Motor neuron (in vitro differentiated cells): ENCODE data around the gene MYOM3. TPM values are rescaled to one million over a fixed set of nuclear protein-coding genes. Genes with fewer than 3 reads are reported as not detected.

ENCODE experiments used
- ATAC-seq, 8 experiments: fragments of 200-7000 bp; cut with Tn5 transposase; replicated peaks in 6 of 8; 2 replicates each; pipeline ENCODE4 v1.8.0; 2021; ENCODE audit warnings: mild to moderate bottlenecking in 8 of 8, moderate library complexity in 8 of 8
- H3K27ac ChIP-seq, 2 donors: fragments of 250-450 bp; sonication (Bioruptor Pico); 2 replicates each; pipeline ENCODE4 v1.9.0; 2021; ENCODE audit warnings: antibody characterized with exemption in 2 of 2, mild to moderate bottlenecking in 2 of 2, moderate library complexity in 1 of 2
- H3K4me1 ChIP-seq, 2 donors: fragments of 250-450 bp; sonication (Bioruptor Pico); replicated peaks in 1 of 2; 2 replicates each; pipeline ENCODE4 v1.6.1; 2021; ENCODE audit warnings: antibody characterized with exemption in 2 of 2, mild to moderate bottlenecking in 2 of 2, moderate library complexity in 1 of 2
- H3K4me3 ChIP-seq, 5 donors: fragments of 250-450 bp; sonication (Bioruptor Pico); 2 replicates each; pipeline ENCODE4 v1.9.0; 2021; ENCODE audit warnings: antibody characterized with exemption in 5 of 5, mild to moderate bottlenecking in 5 of 5, moderate library complexity in 4 of 5
- WGBS, 10 experiments: fragments of 450-650 bp; shearing (Covaris generic); methylation state at CpG; one replicate each; pipeline ENCODE4 v1.0.0; 2022; 5-methylcytosine and 5-hydroxymethylcytosine counted together
- in situ Hi-C, 9 experiments: fragments of 400-800 bp; cut with MboI; loops; one replicate each; pipeline ENCODE4 v1.15.0; 2021; ENCODE audit warnings: low sequenced_read_pairs in 9 of 9, low pct_unique_long_range_greater_than_20kb in 2 of 9; ENCODE audit not compliant: unreplicated experiment in 9 of 9
- total RNA-seq, 8 experiments: library from RNA; unstranded; fragments of 300-600 nt; gene quantifications; 2 replicates each; pipeline versions ENCODE4 v1.2.3 to v1.2.4, GENCODE V29; 2022

The MYOM3 gene
- total RNA-seq, 8 experiments from 2014 or later = 0.05 to 1.2 (median 0.28) TPM

DNA sequence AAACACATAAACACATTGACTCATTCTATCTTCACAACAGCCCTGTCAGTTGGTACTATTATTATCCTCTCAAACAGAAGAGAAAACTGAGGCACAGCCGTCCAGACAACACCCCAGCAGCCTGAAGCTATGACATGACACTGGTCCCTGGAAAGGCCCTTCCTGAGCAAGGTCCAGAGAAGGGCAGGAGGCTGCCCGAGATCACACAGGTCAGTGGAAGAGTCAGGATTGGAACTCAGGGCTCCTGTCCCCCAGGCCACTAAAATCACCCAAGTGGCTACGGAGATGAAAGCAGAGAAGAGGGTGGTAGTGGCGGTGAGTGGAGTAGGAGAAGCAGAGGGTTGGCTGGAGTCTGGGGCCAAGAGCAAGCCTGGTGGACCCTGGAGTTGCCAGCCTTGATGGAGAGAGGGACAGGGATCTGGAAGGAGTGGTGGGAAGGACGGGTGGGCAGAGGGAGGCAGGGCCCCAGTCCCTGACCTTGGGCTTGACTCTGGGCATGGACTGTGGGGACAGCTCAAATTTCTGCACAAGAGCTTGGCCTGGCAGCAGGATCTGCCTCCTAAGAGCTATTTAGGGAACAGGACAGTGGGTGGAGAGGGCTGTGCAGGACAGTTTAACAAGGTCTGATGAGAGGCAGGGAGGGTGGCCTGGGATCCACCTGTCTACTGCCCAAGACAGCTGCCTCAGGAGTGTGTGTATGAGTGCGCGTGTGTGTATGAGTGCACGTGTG, 15.8 kb downstream of the MYOM3 start:
- Histone ChIP-seq H3K4me3 (no peak overlapping the region), H3K4me1 (peaks cover 0 to 12% of the 10 kb centered on the region in 2 donors), H3K27ac (no peak overlapping the region)
- in situ Hi-C loops = no loop called here
- WGBS, 10 experiments = 21 to 80% (median 74%) methylated on average over 2 to 7 of the region's 8 CpGs; no CpG with 5 or more reads in 4 of the 10 experiments
- no peak for ATAC-seq

DNA sequence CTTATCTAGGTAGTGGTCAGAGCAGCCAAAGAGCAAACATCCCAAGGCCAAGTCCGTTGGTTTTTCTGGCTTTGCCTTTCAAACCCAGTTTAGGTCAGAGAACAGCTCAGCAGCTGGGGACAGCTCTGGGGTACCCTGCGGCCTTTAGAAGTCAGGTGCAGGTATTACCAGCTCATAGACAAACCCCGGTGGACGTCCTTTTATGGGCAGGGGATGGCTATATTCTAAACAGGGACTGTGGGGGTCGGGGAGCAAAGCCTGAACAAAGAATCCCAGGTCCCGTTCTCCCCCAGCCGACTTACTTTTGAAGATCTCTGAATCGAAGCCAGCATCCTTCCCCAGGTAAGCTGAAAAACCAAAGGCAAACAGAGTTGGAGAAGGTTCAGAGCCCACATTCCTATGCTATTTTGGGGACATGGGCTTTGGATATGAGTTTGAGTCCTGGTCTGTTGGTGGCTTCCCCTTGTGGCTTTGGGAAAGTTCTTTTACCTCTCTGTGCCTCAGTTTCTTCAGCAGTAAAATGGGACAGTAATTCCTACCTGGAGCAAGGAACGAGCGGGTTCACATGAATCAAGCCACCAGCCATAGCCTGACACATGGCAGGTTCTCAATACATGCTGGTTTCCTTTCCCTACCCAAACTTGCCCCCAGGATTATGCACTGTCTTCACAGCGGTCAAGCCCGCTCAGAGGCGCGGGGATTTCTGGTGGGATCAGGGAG, 16.6 kb downstream of the MYOM3 start:
- in situ Hi-C loops = no loop called here
- WGBS, 10 experiments = 33 to 92% (median 59%) methylated on average over 1 to 12 of the region's 14 CpGs; no CpG with 5 or more reads in 2 of the 10 experiments
- ATAC-seq = no peak
- Histone ChIP-seq H3K27ac (no peak overlapping the region), H3K4me1 (peaks cover 0 to 8% of the 10 kb centered on the region in 2 donors), H3K4me3 (no peak overlapping the region)

DNA sequence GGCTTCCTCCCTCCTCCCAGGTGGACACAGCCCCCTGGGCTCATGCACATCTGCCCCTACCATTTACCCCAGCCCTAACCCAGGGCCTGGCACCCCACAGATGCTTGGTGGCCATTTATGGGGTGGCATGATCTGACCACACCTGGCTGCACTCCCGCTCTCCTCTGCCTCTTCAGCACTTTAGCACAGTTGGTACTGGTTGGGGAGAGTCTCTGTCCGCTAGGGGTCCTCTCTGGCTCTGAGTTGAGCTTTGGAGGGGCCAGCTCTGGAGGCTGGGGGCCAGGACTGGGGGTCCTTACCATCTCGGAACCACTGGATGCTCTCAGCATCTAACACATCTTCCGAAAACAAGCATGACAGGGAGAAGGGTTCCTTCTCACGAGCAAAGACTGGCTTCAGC, 17.4 kb downstream of the MYOM3 start:
- Histone ChIP-seq H3K4me3 (no peak overlapping the region), H3K27ac (no peak overlapping the region), H3K4me1 (peaks cover 0 to 8% of the 10 kb centered on the region in 2 donors)
- 50 to 84% (median 58%) methylated on average over 2 to 4 of the region's 5 CpGs; no CpG with 5 or more reads in 5 of the 10 experiments for WGBS, 10 experiments
- in situ Hi-C loops = no loop called here
- ATAC-seq = no peak

DNA sequence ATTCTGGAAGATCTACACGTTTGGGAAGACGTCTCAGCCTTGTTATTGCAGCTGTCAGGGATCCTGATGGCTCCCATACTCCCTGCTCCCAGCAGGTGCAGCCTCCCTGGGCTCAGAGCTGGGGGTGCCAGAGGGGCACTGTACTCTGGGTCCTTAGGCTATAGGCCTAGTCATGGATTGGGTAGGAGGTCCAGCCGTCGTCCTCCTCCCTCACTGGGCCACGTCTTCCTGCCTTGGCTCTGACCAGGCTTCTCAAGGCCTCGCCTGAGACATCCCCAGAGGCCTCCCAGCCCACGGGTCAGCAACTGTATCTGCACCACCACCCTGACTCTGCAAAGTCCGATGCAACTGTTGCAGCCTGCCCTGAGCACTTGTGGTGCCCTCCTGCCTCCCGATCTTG, 18.2 kb downstream of the MYOM3 start:
- Histone ChIP-seq H3K4me3 (no peak overlapping the region), H3K27ac (no peak overlapping the region), H3K4me1 (peaks cover 0 to 5% of the 10 kb centered on the region in 2 donors)
- in situ Hi-C loops = no loop called here
- WGBS, 10 experiments = 50 to 100% (median 77%) methylated on average over 1 to 5 of the region's 9 CpGs; no CpG with 5 or more reads in 6 of the 10 experiments
- ATAC-seq = peak in 1 of 8 experiments; percentile 11

DNA sequence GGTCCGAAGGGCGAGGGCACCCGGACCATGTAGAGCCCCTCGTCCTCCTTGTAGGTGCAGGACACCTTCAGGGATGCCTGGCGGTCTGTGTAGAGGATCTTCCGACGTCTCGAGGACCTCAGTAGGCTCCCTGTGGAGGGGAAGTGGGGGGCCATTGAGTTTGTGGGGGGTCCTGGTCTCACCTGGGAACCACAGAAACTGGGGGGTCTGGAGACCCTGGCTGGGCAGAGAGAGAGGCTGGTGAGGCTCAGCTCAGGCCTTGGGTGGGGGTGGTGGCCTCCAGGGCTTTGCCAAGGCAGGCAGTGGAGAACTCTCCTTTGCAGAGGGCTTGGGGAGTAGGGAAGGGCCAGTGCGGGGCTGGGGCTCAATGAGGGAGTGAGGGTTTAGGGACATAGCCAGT, 19.0 kb downstream of the MYOM3 start:
- Histone ChIP-seq H3K4me3 (no peak overlapping the region), H3K4me1 (peaks cover 0 to 5% of the 10 kb centered on the region in 2 donors), H3K27ac (no peak overlapping the region)
- ATAC-seq = no peak
- in situ Hi-C loops = no loop called here
- WGBS, 10 experiments = 100% methylated on average over 1 to 4 of the region's 9 CpGs; no CpG with 5 or more reads in 7 of the 10 experiments

DNA sequence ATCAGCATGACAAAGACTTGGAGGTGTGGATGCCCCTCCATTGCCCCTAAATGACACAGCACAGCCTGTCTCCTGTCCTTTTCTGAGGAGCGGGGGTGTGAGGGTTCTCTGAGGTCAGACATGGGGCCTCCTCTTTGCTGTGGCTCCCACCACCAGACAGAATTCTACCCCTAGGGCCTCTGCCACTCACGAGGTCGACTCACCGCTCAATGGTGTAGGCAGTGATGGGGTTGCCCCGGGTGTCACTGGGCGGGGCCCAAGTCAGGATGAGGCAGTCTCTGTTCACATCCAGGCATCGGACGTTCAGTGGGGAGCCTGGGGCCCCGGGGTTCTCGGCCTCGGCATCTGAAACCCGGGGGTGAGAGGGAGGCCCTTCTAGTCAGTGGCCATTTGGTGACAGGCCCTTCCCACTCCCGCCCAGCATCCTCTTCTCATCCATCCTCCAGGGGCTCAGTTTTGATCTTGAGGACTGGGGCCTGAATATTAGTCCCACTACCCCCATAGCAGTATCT, 19.9 kb downstream of the MYOM3 start:
- WGBS, 10 experiments = 49 to 60% (median 55%) methylated on average over 1 to 13 of the region's 13 CpGs; no CpG with 5 or more reads in 6 of the 10 experiments
- in situ Hi-C loops = no loop called here
- no peak overlapping the region for H3K4me3 ChIP-seq
- peak in 2 of 8 experiments; percentile 9 to 13 for ATAC-seq
- H3K4me1 ChIP-seq = peaks cover 0 to 5% of the 10 kb centered on the region in 2 donors
- no peak overlapping the region for H3K27ac ChIP-seq

DNA sequence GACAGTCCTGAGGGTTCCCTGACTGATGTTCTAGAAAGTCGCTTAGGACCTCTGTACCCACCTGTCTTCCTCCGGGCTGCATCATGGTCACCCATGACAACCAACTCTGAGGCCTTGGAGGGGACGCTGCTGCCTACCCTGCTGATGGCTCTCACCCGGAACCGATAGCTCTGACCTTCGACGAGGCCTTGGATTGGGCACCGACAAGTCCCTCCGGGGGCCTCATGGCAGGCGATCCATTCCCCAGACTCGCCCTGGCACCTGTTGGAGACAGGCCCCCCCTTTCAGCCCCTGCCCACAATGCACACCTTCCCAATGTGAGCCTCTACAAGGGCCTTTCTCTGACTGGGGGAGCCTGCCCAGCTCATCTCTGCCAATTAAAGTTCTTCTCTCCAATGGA, 21.2 kb downstream of the MYOM3 start:
- ATAC-seq = no peak
- Histone ChIP-seq H3K4me3 (no peak overlapping the region), H3K4me1 (peaks cover 0 to 5% of the 10 kb centered on the region in 2 donors), H3K27ac (no peak overlapping the region)
- WGBS, 10 experiments = 60 to 100% (median 90%) methylated on average over 1 to 11 of the region's 11 CpGs; no CpG with 5 or more reads in 3 of the 10 experiments
- in situ Hi-C loops = no loop called here

DNA sequence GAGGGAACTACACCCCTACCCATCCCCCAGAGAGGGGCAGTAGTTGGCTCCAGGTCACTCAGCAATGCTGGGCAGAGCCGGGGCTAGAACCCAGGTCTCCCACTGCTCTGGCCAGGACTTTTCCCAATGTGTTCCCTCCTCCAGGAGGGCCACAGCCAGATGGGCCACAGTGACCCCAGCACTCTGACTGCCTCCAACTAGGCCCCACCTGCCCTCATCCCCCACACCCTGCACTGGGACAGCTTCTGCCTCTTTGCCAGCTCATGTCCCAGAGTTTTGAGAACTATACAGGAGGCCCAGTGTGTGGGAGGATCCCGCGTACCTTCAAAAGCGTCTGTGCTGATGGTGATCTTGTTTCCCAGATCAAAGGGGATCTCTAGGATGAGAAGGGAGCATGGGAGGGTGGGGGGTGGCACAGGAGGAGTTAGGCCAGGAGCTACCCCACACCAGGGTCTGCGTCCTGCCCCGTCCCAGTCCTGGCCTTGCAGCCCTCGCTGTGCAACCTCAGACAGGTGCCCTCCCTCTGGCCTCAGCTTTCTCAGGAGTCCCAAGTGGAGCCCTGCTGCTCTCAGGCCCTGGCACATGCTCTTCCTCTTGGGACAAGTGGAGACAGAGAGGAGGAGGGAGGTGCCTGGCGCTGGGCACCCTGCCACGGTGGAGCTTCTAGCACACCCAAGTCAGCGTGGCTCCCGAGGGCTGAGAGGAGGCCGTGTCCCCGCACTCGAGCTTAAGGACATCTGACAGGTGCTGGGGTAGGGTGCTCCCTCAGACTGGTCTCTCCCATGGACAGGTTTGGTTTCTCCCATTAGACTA, 22.0 kb downstream of the MYOM3 start:
- in situ Hi-C loops = no loop called here
- Histone ChIP-seq H3K4me3 (no peak overlapping the region), H3K27ac (no peak overlapping the region), H3K4me1 (peaks cover 0 to 5% of the 10 kb centered on the region in 2 donors)
- peak in 2 of 8 experiments; percentile 11 to 12 for ATAC-seq
- 76 to 90% (median 80%) methylated on average over 1 to 10 of the region's 14 CpGs; no CpG with 5 or more reads in 5 of the 10 experiments for WGBS, 10 experiments

DNA sequence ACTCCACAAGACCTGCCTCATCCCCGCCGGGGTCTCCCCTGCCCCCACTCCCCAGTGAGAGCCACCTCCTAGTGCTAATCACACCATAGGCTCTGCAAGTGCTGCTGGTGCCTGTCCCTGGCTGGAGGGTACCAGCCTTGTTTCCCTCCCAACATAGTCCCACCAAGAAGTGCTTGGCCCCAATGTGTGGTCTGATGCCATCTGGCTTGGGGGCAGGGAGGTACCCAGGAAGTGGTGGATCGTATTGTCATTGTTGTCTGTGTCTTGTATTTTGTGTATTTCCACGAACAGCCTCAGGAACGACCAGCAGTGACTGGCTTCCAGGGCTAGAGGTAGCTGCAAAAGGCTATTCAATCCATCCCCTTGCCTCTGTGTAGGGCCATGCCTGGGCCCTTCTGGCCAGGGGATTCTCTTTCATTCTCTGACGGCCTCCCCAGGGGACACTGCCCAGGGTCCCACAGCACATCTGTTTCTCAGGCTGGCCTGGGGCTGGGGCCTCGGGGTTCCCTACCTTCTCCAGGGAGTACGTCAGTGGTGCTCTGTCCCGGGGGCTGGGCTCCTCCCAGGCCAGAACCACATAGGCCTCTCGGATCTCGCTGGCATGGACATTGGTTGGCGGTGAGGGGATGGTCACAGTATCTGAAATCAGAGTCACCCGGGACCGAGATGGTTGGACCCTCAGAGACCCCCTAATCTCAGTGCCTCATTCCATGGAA, 22.8 kb downstream of the MYOM3 start:
- Histone ChIP-seq H3K4me1 (peaks cover 0 to 5% of the 10 kb centered on the region in 2 donors), H3K27ac (no peak overlapping the region), H3K4me3 (no peak overlapping the region)
- in situ Hi-C loops = no loop called here
- ATAC-seq = peak in 2 of 8 experiments; percentile 7 to 27
- 60 to 85% (median 74%) methylated on average over 1 to 8 of the region's 14 CpGs; no CpG with 5 or more reads in 5 of the 10 experiments for WGBS, 10 experiments

DNA sequence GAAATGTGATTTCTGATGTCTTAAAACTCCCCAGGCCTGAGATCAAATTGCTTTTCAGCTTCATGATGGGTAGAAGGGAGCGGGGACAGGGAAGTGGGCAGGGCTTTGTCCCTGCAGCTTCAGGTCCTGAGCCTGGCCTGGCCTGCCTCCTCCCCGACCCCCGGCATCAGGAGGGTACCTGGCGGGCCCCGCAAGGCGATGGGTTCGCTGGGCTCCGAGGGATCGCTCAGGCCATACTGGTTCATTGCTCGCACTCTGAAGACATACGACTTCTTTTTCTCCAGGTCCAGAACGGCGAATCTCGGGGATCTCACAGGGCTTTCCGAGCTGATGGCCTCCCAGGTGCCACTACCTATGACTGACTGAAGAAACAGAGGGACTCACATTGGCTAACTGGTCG, 25.5 kb downstream of the MYOM3 start:
- Histone ChIP-seq H3K4me1 (no peaks in the 10 kb centered on the region), H3K27ac (no peak overlapping the region), H3K4me3 (no peak overlapping the region)
- in situ Hi-C loops = no loop called here
- 68 to 100% (median 88%) methylated on average over 1 to 11 of the region's 16 CpGs; no CpG with 5 or more reads in 4 of the 10 experiments for WGBS, 10 experiments
- no peak for ATAC-seq

DNA sequence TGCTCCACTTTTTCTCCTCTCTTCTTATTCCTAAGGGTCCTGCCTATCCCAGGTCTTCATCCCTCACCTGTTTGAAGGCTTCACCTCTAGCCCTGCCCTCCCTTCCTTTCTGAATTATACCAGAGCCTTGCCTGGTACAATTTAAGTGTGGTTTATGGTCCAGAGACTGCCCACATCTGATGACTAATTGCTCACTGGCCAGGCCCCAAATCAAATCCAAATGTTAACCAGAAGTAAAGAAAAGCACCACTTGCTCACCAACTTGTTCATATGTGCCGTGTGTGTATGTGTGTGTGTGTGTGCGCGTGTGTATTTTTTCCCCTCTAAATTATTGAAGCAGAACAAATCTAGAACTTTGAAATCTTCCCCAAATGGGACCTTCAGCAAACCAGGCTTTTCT, 26.4 kb downstream of the MYOM3 start:
- WGBS, 10 experiments = 50 to 90% (median 75%) methylated on average over 2 to 3 of the region's 3 CpGs; no CpG with 5 or more reads in 5 of the 10 experiments
- Histone ChIP-seq H3K27ac (no peak overlapping the region), H3K4me1 (no peaks in the 10 kb centered on the region), H3K4me3 (no peak overlapping the region)
- no peak for ATAC-seq
- in situ Hi-C loops = no loop called here

DNA sequence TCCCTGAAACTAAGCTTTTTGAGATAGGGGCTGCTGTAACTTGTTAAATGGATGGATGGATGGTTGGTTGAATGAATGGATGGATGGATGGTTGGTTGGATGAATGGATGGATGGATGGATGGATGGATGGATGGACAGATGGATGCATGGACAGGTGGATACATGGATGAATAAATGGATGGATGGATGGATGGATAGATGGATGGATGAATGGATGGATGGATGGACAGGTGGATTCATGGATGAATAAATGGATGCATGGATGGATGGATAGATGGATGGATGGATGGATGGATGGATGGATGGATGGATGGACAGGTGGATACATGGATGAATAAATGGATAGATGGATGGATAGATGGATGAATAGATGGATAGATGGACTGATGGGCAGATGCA, 26.9 kb downstream of the MYOM3 start:
- Histone ChIP-seq H3K4me3 (no peak overlapping the region), H3K4me1 (no peaks in the 10 kb centered on the region), H3K27ac (no peak overlapping the region)
- ATAC-seq = no peak
- in situ Hi-C loops = no loop called here
